Astrocyte of the spinal cord (primary cell): ENCODE measurements around the gene KIF24.
"Not testable (repeated sequence)": the region's sequence is repeated elsewhere in the genome, so short reads cannot be mapped to it uniquely, and the experiment has no call there.

Source experiments
- DNase-seq: peaks from one replicate; pipeline ENCODE4 v3.0.0; 2011; ENCODE audit warnings: low read depth, low spot score
- H3K4me3 ChIP-seq: 2 replicates; pipeline ENCODE4 v1.5.1; 2011; ENCODE audit warnings: low read depth, mild to moderate bottlenecking, low read length, moderate library complexity
- CTCF ChIP-seq: IDR thresholded peaks from 2 replicates; pipeline ENCODE4 v1.5.1; 2012; ENCODE audit warnings: low read depth, mild to moderate bottlenecking, low read length, inconsistent platforms
- in situ Hi-C: cut with HindIII; loops from 2 replicates; pipeline ENCODE4 v1.10.0; 2017; ENCODE audit warnings: low sequenced_read_pairs

The KIF24 gene

GRCh38 chr9:34370335-34370969 is 41.4 kb upstream of the KIF24 start:
- H3K4me3 ChIP-seq = no peak overlapping the region
- no peak for TF ChIP-seq CTCF
- DNase-seq = no peak
- in situ Hi-C loops = no loop called here

GRCh38 chr9:34369636-34370035 is 40.6 kb upstream of the KIF24 start:
- in situ Hi-C loops = no loop called here
- no peak for TF ChIP-seq CTCF
- no peak overlapping the region for H3K4me3 ChIP-seq
- no peak for DNase-seq

- in situ Hi-C loops = not testable (repeated sequence)
Measured at GRCh38 chr9:34368796-34369195, 39.7 kb upstream of the KIF24 start.

GRCh38 chr9:34367751-34368410 is 38.8 kb upstream of the KIF24 start:
- DNase-seq, in situ Hi-C loops: not testable (repeated sequence)

More at GRCh38 chr9:34368796-34369195, 39.7 kb upstream of the KIF24 start:
- H3K4me3 ChIP-seq, DNase-seq: not testable (repeated sequence)

GRCh38 chr9:34366365-34366764 is 37.3 kb upstream of the KIF24 start:
- in situ Hi-C loops = no loop called here
- no peak for TF ChIP-seq CTCF

More at GRCh38 chr9:34367751-34368410, 38.8 kb upstream of the KIF24 start:
- H3K4me3 ChIP-seq = not testable (repeated sequence)

GRCh38 chr9:34365282-34365681 is 36.2 kb upstream of the KIF24 start:
- no peak for TF ChIP-seq CTCF
- no peak for DNase-seq
- in situ Hi-C loops = no loop called here
- H3K4me3 ChIP-seq = no peak overlapping the region

More at GRCh38 chr9:34366365-34366764, 37.3 kb upstream of the KIF24 start:
- no peak overlapping the region for H3K4me3 ChIP-seq
- DNase-seq = no peak

GRCh38 chr9:34363619-34364351 is 34.7 kb upstream of the KIF24 start:
- in situ Hi-C loops = no loop called here
- no peak for TF ChIP-seq CTCF
- DNase-seq = peak; percentile 12
- H3K4me3 ChIP-seq = no peak overlapping the region
